Suprapubic skin (tissue), 4 donors: ENCODE data around the gene KRTAP4-6. TPM values are rescaled to one million over a fixed set of nuclear protein-coding genes. Genes with fewer than 3 reads are reported as not detected.
"Not testable (repeated sequence)": the region's sequence is repeated elsewhere in the genome, so short reads cannot be mapped to it uniquely, and the experiment has no call there.

Experiments used
- DNase-seq, 2 donors: peaks; one replicate each; pipeline ENCODE4 v3.0.0-alpha.2; 2019; ENCODE audit warnings: low spot score in 2 of 2
- H3K27ac ChIP-seq: fragments of 200-600 bp; sonication (generic); one replicate; pipeline ENCODE4 v1.5.1; 2019
- H3K27me3 ChIP-seq: fragments of 200-600 bp; sonication (generic); one replicate; pipeline ENCODE4 v1.5.1; 2019
- H3K36me3 ChIP-seq: fragments of 200-600 bp; sonication (generic); one replicate; pipeline ENCODE4 v1.5.1; 2019
- H3K4me1 ChIP-seq: fragments of 200-600 bp; sonication (generic); one replicate; pipeline ENCODE4 v1.5.1; 2019
- H3K4me3 ChIP-seq: fragments of 200-600 bp; sonication (generic); one replicate; pipeline ENCODE4 v1.5.1; 2019; ENCODE audit warnings: mild to moderate bottlenecking
- H3K9me3 ChIP-seq: fragments of 200-600 bp; sonication (generic); one replicate; pipeline ENCODE4 v1.5.1; 2019
- CTCF ChIP-seq, 2 donors: fragments of 200-600 bp in 1 of 2; fragments of 450-650 bp in 1 of 2; sonication (generic) in 1 of 2; IDR thresholded peaks; one replicate each; pipeline ENCODE4 v1.5.1; 2016 to 2019; ENCODE audit warnings: antibody characterized with exemption in 2 of 2, mild to moderate bottlenecking in 1 of 2, moderate library complexity in 1 of 2
- EP300 ChIP-seq: sonication (generic); formaldehyde crosslinking; IDR thresholded peaks from one replicate; pipeline ENCODE4 v1.6.1; 2017; ENCODE audit warnings: antibody characterized with exemption
- POLR2A ChIP-seq, 2 donors: fragments of 450-650 bp; IDR thresholded peaks; one replicate each; pipeline ENCODE4 v1.6.1; 2017; ENCODE audit warnings: antibody characterized with exemption in 2 of 2, mild to moderate bottlenecking in 2 of 2, moderate library complexity in 2 of 2
- POLR2AphosphoS5 ChIP-seq, 3 donors: sonication (generic); formaldehyde crosslinking; IDR thresholded peaks; one replicate each; pipeline ENCODE4 v1.6.1; 2017; ENCODE audit warnings: antibody characterized with exemption in 3 of 3
- WGBS: methylation state at CpG from one replicate; pipeline ENCODE4 v1.1.5; 2018; 5-methylcytosine and 5-hydroxymethylcytosine counted together
- total RNA-seq, 4 donors: library from RNA; depleted of rRNA; stranded (reverse); fragments of >200 nt; gene quantifications; one replicate each; pipeline ENCODE4 v1.1.0, GENCODE V29; 2016

Gene KRTAP4-6
- total RNA-seq, 4 donors from 2014 or later: 9.0 to 45.0 (median 13.0) TPM; not detected in 1

- no peaks in the 10 kb centered on the region for H3K9me3 ChIP-seq
- DNase-seq: no peak
- no peak overlapping the region for H3K27ac ChIP-seq
- no peak for TF ChIP-seq CTCF (IDR thresholded peaks at IDR 0.05)
- no peak for TF ChIP-seq POLR2A (IDR thresholded peaks at IDR 0.05)
- TF ChIP-seq POLR2AphosphoS5 (IDR thresholded peaks at IDR 0.05): no peak
- TF ChIP-seq EP300: no peak
- H3K36me3 ChIP-seq: no peaks in the 10 kb centered on the region
- H3K4me3 ChIP-seq: no peak overlapping the region
- no peaks in the 10 kb centered on the region for H3K4me1 ChIP-seq
- H3K27me3 ChIP-seq: peaks cover 9% of the 10 kb centered on the region
- WGBS: 23% methylated on average over 4 of the region's 5 CpGs
Measured at GRCh38 chr17:41116297-41116696, 24.0 kb downstream of the KRTAP4-6 start.

GRCh38 chr17:41111151-41111885, 29.0 kb downstream of the KRTAP4-6 start:
- H3K27me3 ChIP-seq: peaks cover 5% of the 10 kb centered on the region
- no peaks in the 10 kb centered on the region for H3K9me3 ChIP-seq
- H3K27ac ChIP-seq: no peak overlapping the region
- no peaks in the 10 kb centered on the region for H3K4me1 ChIP-seq
- no peak for DNase-seq
- H3K4me3 ChIP-seq: no peak overlapping the region
- WGBS: 84% methylated on average over 2 of the region's 2 CpGs
- no peaks in the 10 kb centered on the region for H3K36me3 ChIP-seq
- no peak for TF ChIP-seq EP300
- TF ChIP-seq POLR2A (IDR thresholded peaks at IDR 0.05): no peak
- TF ChIP-seq CTCF (IDR thresholded peaks at IDR 0.05): no peak

GRCh38 chr17:41108728-41109386, 31.5 kb downstream of the KRTAP4-6 start:
- H3K4me1 ChIP-seq, H3K36me3 ChIP-seq, DNase-seq, H3K9me3 ChIP-seq, H3K4me3 ChIP-seq, H3K27ac ChIP-seq, H3K27me3 ChIP-seq: not testable (repeated sequence)
- WGBS: 0% methylated on average over 1 of the region's 1 CpG

- H3K4me3 ChIP-seq: no peak overlapping the region
- no peaks in the 10 kb centered on the region for H3K4me1 ChIP-seq
- no peaks in the 10 kb centered on the region for H3K27me3 ChIP-seq
- DNase-seq: no peak
- WGBS: 89% methylated on average over 1 of the region's 1 CpG
- H3K36me3 ChIP-seq: no peaks in the 10 kb centered on the region
- TF ChIP-seq POLR2A (IDR thresholded peaks at IDR 0.05) (no peak), EP300 (no peak), POLR2AphosphoS5 (IDR thresholded peaks at IDR 0.05) (no peak), CTCF (IDR thresholded peaks at IDR 0.05) (no peak)
- H3K9me3 ChIP-seq: no peaks in the 10 kb centered on the region
- H3K27ac ChIP-seq: no peak overlapping the region
Measured at GRCh38 chr17:41107941-41108450, 32.3 kb downstream of the KRTAP4-6 start.

- DNase-seq, H3K4me1 ChIP-seq, H3K4me3 ChIP-seq, H3K9me3 ChIP-seq, H3K36me3 ChIP-seq, H3K27ac ChIP-seq, H3K27me3 ChIP-seq: not testable (repeated sequence)
- 100% methylated on average over 1 of the region's 10 CpGs for WGBS
Measured at GRCh38 chr17:41105347-41105746, 35.0 kb downstream of the KRTAP4-6 start, which contains the start of gene KRTAP4-9. Gene KRTAP4-9 (plus strand): TSS chr17:41105389. CDS start chr17:41105389, 0 bp downstream.

- not testable (repeated sequence) for H3K27ac ChIP-seq, H3K36me3 ChIP-seq, DNase-seq, H3K4me3 ChIP-seq, H3K4me1 ChIP-seq, H3K27me3 ChIP-seq, H3K9me3 ChIP-seq
- 64% methylated on average over 2 of the region's 2 CpGs for WGBS
Measured at GRCh38 chr17:41104386-41105038, 35.8 kb downstream of the KRTAP4-6 start.
